Stimulated activated CD8-positive, alpha-beta memory T cell treated with anti-CD3 and anti-CD28 coated beads, Interleukin-12 subunit alpha, Interleukin-12 subunit beta, amount 100 ng/mL, for 4 hours (primary cell): ENCODE results near the gene ABR.
"Not testable (repeated sequence)": the region's sequence is repeated elsewhere in the genome, so short reads cannot be mapped to it uniquely, and the experiment has no call there.

ENCODE experiments used
- DNase-seq: peaks from one replicate; pipeline ENCODE4 v3.0.0-alpha.2; 2020; ENCODE audit warnings: low read depth

The ABR gene

DNA sequence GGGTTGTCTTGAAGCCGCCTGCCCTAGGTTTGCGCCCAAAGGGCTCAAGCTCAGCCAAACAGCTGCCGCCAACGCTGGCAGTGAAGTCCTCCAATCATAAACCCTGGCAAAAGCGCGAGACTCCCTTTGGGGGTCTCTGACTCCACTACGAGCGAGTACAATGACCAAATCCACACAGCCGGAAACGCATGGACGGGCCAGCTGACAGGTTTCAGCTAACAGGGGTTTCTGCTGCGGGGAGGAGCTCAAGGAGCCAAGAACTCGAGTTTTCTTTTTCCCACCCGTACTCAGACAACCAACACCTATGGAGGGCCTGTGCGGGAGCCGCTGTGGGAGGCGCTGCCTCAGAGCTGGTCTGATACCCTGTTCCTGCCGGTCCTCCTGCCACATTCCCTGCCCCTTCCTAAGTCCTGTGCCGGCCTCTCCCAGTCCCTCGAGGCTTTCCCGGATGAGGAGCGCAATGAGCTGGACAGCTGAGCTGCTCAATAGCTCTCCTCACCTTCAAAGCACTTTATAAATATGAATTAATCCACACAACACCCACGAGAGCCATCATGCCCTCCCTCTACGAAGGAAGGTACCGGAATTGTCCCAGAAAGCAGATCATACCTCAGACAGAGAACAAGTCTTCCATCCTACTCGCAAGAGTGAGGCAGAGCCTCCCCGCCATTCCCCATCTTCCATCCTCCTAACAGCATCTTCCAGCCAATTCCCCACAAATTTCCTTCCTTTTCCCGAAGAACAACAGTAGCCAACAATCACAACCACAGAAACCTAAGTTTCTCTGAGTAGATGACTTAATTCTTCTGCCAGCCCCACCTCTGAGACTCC lies 6.1 kb downstream of the ABR start:
- DNase-seq, result no peak

- DNase-seq, result no peak
Measured at GRCh38 chr17:1171953-1172352, 7.8 kb downstream of the ABR start.

GRCh38 chr17:1170739-1171138 lies 9.0 kb downstream of the ABR start:
- DNase-seq, result no peak

- DNase-seq, result no peak
Measured at GRCh38 chr17:1169929-1170312, 9.9 kb downstream of the ABR start.

- no peak for DNase-seq
Measured at GRCh38 chr17:1169221-1169928, 10.4 kb downstream of the ABR start.

DNA sequence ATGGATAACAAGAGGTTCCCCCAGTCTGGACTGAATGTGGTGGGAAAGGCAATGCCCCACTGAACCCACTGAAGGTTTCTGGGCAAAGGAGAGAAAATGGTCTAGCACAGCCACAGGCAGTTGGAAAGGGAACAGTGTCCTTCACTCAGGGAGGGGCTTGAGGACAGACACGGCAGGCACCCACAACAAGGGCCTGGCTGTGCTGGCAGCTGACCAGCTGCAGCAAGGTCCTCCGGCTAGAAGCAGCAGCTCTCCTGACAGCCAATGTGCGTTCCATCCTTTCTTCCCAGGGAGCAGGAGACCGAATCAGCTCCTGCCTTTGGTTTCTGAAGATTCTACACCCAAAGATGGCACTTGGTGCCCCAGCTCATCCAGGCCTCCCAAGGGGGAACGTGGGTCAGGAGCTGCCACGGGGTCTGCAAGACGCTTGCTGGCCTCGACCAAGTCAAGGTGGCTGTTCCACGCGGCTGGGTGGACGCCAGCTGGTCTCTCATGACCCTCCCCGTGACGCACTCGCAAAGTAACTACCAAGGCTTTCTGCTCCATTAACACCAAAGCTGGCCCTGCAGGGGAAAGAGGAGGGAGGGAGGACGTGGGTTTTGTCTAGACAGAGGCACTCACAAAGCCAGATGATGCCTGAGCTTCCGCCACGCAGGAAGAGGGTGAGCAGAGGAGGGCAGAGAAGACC lies 11.1 kb downstream of the ABR start:
- DNase-seq, result no peak

- DNase-seq, result no peak
Measured at GRCh38 chr17:1166276-1166675, 13.5 kb downstream of the ABR start.

GRCh38 chr17:1165836-1166235 lies 13.9 kb downstream of the ABR start:
- no peak for DNase-seq

GRCh38 chr17:1164935-1165556 lies 14.7 kb downstream of the ABR start:
- DNase-seq, result no peak

DNA sequence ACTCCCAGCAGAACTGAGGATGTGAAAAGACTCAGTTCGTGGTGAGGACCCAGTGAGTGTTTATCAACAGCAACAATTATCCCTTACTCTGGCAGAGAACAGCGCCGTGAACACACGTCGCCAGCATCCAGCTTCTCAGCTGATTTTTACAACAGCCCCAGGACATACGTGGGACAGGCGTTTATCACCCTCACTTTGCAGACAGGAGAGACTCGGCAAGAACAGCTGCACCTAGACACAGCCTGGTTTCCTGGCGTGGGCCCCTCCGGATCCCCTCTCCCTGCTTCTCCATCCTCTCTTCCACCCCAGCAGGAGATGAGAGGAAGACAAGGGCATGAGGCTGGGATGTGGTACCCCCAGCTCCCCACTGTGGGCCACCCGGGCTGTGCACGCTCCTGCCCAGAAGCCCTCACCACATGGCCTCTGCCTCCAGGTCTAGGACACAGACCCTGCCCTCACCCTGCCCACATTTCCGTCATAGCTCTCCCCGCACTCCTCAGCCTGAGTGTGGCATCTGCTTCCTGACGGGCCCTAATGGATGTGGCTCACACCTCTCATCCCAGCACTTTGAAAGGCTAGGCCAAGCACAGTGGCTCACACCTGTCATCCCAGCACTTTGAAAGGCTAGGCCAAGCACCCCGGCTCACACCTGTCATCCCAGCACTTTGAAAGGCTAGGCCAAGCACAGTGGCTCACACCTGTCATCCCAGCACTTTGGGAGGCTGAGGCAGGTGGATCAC lies 17.5 kb downstream of the ABR start:
- DNase-seq, result no peak

DNA sequence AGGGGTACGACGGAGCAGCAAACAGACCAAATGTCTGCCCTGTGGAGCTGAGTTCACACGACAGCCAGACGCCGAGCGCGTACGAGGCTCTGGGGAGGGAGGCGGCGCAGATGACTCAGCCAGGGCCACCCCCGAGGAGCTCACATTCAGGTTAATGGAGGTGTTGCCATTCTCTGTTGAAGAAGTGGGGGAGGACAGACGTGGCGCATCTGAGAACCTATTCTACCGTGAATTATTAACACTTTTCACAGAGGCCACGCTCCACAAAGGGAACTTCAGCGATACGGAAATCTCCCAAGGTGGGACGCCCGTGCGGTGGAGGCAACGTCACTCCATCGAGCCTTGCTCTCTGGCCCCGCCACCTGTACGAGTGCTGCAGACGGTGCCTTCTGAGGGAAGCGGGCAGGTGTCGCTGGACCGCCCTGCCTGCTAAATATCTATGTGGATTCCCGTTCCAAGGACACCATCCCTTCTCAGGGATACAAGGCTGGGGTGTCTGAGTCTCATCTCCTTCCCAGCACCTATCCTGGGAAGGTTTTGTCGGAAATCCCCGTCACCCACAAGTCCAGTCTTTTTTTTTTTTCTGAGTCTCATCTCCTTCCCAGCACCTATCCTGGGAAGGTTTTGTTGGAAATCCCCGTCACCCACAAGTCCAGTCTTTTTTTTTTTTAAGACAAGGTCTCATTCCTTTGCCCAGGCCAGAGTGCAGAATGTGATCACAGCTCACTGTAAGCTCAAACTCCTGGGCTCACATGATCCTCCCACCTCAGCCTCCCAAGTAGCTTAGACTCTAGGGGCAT lies 19.0 kb downstream of the ABR start:
- DNase-seq, result no peak

DNA sequence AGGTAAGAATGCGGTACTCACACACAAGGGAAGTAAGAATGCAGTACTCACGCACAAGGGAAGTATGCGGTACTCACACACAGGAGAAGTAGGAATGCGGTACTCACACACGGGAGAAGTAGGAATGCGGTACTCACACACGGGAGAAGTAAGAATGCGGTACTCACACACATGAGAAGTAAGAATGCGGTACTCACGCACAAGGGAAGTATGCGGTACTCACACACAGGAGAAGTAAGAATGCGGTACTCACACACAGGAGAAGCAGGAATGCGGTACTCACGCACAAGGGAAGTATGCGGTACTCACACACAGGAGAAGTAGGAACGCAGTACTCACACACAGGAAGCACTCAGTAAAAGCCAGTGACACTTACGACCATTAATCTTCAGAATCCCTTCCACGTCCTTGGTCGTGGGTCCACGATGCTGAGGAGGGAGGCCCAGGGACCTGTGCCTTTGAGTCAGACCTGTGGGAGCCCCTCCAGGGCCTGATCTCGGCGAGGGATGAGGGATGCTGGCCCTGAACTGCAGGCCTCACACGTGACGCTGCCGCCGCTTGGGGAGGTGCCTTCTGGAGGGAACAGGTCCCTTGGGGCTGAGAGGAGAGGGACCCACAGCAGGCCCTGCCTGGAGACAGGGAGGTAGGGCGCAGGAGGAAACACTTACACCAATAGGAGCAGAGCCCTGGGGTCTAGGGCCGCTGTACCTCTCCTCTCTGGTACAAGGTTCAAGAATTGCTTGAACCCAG lies 20.2 kb downstream of the ABR start:
- DNase-seq, result no peak

DNA sequence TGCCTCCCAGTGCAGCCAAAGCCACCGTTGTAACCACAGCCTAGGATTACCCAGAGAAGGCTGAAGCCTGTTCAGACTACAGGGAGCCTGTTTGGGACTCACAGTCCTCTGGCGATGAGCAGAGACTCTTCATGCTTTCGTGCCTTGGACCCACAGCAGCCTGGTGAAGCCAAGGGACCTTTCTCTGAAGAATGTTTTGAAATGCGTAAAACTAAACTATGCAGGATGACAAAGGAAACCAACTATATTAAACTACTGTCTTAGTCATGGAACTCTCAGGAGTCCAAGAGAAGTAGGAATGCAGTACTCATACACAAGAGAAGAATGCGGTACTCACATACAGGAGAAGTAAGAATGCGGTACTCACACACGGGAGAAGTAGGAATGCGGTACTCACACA lies 20.9 kb downstream of the ABR start:
- DNase-seq, result no peak

DNA sequence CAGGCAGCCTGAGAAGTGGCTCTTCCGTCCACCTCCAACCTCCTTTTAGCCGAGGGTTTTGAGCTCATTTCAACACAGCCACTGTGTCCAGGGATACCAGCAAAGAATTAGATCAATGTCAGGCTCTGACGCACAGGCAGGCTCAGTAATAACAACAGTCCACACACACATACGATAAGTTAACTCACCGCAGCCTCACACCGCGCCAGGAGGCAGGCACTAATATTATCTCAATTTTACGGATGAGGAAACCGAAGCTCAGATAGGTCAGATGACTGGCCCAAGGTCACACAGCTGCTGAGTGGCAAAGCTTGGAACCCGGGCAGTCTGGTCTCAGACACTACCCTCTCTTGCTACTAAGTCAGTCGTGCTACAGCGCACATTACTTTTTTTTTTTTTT lies 22.9 kb downstream of the ABR start:
- DNase-seq, result no peak

DNA sequence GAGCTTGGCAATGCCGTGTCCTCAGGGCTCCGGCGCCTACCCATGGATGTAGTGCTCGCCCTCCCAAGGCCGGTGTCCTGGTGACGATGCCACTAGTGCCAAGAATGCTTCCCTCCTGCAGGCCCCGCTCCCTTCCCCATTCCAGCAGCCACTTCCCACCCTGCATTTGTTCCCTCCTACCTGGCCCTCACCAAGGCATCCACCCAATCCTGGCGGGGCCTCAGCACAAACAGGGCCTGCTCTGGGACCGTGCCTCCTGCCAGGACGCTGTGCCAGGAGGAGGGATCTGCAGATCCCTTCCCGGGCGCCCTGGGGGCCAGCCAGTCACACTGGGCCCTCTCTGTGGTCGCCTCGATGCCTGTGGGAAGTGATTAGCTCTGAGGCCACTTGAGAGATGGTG lies 25.1 kb downstream of the ABR start:
- no peak for DNase-seq

DNA sequence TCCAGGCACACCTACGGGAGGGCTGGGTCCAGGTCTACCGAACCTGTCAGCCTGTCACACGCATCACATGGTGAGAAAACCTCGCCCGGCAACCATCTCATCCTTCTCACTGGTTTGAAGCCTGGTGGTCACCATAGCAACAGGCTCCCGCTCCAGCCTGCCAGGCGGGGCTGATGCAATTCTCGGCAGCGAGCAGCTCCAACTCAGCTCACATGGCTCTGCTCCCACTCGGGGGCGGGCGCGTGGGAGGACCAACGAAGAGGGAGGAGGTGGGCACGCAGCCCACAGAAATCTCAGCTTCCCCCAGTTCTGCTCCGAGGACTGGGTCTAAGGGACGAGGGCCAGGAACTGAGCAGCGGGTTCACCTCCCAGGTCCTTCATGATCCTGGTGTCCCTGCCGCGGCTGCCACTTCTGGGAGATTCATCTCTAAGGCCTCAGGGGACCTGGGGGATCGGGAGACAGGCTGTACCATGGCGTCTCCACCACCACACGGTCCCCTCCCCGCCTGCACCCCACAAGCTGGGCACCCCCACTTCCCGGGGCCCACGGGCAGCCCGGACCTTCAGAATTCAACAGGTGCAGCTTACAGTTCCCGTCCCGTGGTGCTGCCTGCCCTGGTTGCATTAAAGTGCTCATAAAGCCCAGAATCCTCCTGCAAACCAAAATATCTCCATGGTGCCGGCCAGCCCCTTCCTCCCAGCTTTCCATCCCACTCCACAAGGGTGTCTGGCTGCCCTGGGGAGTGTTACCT lies 25.8 kb downstream of the ABR start:
- DNase-seq, result no peak

DNA sequence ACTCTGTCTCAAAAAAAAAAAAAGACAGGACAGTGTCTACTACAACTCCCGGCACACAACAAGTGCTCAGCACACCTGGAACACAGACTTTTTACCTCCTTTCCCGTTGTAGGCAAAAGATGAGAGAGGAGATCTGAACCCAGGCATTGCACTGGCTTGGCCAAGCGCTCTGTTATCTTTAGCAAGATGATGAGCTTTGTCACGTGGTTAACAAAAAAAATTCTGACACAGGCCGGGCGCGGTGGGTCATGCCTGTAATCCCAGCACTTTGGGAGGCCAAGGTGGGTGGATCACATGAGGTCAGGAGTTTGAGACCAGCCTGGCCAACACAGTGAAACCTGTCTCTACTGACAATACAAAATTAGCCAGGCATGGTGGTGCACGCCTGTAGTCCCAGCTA lies 27.2 kb downstream of the ABR start:
- DNase-seq, result not testable (repeated sequence)

DNA sequence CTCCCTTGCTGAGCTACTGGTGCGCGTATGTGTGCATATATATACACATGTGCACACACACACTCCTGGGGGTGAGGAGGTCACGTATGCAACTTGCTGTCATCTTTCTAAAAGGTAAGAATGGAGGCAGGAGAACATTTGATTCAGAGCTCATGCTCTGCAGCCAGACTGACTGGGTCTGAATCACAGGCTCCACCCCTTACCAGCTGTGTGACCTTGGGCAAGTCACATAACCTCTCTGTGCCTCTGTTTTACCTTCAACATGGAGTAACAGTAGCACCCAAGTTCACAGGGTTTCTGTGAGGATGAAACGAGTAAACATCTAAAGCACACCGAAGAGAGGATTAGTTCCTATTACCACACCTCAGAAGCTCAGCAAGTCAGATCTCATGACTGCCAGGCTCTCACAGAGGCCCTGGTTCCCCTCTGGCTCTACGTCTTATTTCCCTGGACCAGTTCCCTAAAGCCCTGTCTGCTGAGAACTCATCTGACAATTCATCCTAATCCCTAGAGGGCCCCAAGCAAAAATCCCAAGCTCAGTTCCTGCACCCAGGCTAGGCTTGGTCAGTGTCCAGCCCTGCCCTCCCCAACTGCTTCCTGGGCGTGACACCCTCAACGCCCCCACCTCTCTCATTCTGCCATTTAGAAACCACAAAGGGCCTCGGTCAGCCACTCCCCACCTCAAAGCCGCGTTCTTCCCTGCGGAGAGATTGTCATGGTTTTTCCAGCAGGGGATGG lies 28.7 kb downstream of the ABR start:
- DNase-seq, result no peak

DNA sequence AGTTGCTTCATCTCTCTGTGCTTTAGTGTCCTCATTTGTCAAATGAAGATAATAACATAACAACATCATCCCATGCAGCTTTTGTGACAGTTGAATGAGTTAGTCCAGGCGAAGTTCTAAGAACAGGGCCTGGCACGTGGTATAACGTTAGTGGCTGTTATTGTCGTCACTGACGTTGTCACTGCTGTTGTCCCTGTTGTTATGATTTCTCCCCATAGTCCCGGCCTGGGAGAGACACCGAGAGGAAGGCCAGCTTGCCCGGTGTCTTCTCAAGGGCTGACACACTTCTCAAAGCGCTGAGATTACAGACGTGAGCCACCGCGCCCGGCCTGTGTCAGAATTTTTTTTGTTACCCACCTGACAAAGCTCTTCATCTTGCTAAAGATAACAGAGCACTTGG lies 29.9 kb downstream of the ABR start:
- no peak for DNase-seq
